Measurements from ENCODE around the gene NTM.

DNA sequence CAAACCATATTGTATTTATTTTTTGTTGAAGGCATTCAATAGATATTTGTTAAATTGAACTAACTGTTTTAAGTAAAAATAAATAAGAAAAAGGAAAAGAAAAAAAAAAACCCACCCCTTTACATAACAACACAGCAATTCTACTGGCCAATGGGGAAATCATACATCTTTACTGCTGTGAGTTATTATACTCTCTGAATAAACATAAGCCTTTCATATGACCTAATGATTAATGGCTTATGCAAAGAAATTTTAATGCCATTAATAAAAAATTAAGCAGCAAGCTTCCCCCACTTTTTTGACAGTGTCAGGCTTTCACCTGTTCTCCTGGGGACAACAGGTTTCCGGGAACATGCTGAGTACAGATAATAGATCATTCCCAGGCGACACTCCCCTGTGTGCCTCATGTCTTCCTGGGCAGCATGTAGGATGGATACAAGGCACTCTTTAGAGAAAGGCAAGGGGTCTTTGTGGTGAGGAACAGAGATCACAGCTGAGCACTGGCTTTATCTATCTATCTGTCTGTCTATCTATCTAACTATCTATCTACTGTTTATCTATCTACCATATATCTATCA is 676.0 kb downstream of the NTM start:
- TF ChIP-seq, protein P1, sequence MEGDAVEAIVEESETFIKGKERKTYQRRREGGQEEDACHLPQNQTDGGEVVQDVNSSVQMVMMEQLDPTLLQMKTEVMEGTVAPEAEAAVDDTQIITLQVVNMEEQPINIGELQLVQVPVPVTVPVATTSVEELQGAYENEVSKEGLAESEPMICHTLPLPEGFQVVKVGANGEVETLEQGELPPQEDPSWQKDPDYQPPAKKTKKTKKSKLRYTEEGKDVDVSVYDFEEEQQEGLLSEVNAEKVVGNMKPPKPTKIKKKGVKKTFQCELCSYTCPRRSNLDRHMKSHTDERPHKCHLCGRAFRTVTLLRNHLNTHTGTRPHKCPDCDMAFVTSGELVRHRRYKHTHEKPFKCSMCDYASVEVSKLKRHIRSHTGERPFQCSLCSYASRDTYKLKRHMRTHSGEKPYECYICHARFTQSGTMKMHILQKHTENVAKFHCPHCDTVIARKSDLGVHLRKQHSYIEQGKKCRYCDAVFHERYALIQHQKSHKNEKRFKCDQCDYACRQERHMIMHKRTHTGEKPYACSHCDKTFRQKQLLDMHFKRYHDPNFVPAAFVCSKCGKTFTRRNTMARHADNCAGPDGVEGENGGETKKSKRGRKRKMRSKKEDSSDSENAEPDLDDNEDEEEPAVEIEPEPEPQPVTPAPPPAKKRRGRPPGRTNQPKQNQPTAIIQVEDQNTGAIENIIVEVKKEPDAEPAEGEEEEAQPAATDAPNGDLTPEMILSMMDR (conservative IDR thresholded peaks at IDR 0.05; ENCODE audit: low read length): no peak
- TF ChIP-seq EZH2phosphoT487 (IDR thresholded peaks at IDR 0.05; ENCODE audit: borderline replicate concordance): no peak

Measured in Loucy (cell line).